A549 (cell line): ENCODE data around the gene SIDT2. TPM values are rescaled to one million over a fixed set of nuclear protein-coding genes. Genes with fewer than 3 reads are reported as not detected.

Experiments
- ATAC-seq, 2 experiments: fragments of 200-7000 bp in 1 of 2; fragments of >200 bp in 1 of 2; cut with Nextera tagmentation in 1 of 2; cut with Tn5 transposase in 1 of 2; 3 replicates each; pipeline versions ENCODE4 v1.8.0 to v1.9.1; 2018 to 2020; ENCODE audit warnings: mild to moderate bottlenecking in 1 of 2, moderate library complexity in 1 of 2
- CTCF ChIA-PET: fragments of 300-600 bp; sonication (Branson Sonifier 250); formaldehyde crosslinking; extraction: SDS; loops from one replicate; lab custom pipeline; 2021; ENCODE audit warnings: antibody characterized with exemption, inconsistent platforms; lab: Yijun Ruan, JAX
- POLR2A ChIA-PET: fragments of 350-600 bp; formaldehyde crosslinking; extraction: SDS; loops from one replicate; lab custom pipeline; 2021; ENCODE audit warnings: antibody characterized with exemption, inconsistent platforms; lab: Yijun Ruan, JAX
- DNase-seq, 2 experiments: peaks; one replicate each; pipeline versions ENCODE4 v3.0.0 to v3.0.0-alpha.2; 2011 to 2016; ENCODE audit warnings: low read depth in 1 of 2, low spot score in 1 of 2
- FAIRE-seq: peaks from 2 replicates; lab custom pipeline; 2011; peaks lifted over from hg19 to GRCh38; lab: Jason Lieb, UNC
- H3K27ac ChIP-seq, 2 experiments: fragments of >200 bp; sonication (Bioruptor Twin); formaldehyde crosslinking; 3 replicates each; pipeline ENCODE4 v1.5.1; 2016 to 2017
- H3K4me1 ChIP-seq: fragments of >200 bp; sonication (Bioruptor Twin); formaldehyde crosslinking; 3 replicates; pipeline ENCODE4 v1.6.1; 2016
- H3K4me2 ChIP-seq: fragments of >200 bp; sonication (Bioruptor Twin); formaldehyde crosslinking; 3 replicates; pipeline ENCODE4 v1.6.1; 2016
- H3K4me3 ChIP-seq: fragments of >200 bp; sonication (Bioruptor Twin); formaldehyde crosslinking; 3 replicates; pipeline ENCODE4 v1.5.1; 2016
- H3K9me3 ChIP-seq: fragments of >200 bp; sonication (Bioruptor Twin); formaldehyde crosslinking; 3 replicates; pipeline ENCODE4 v1.6.1; 2016
- CBX2 ChIP-seq: fragments of 200-600 bp; sonication (generic); IDR thresholded peaks from 2 replicates; pipeline ENCODE4 v1.6.1; 2016; ENCODE audit warnings: low read depth, mild to moderate bottlenecking, borderline replicate concordance
- CBX8 ChIP-seq: fragments of 200-600 bp; sonication (generic); IDR thresholded peaks from 2 replicates; pipeline ENCODE4 v1.6.1; 2016
- E2F6 ChIP-seq: IDR thresholded peaks from 2 replicates; pipeline ENCODE4 v1.6.1; 2012; ENCODE audit warnings: low read depth, borderline replicate concordance
- EHF ChIP-seq: fragments of 250-450 bp; sonication (Bioruptor Pico); IDR thresholded peaks from 2 replicates; pipeline ENCODE4 v1.5.0; 2020; ENCODE audit warnings: mild to moderate bottlenecking
- EHMT2 ChIP-seq: fragments of 200-600 bp; sonication (generic); IDR thresholded peaks from 2 replicates; pipeline ENCODE4 v1.6.1; 2016; ENCODE audit warnings: antibody characterized with exemption, low read depth, mild to moderate bottlenecking, moderate library complexity
- EP300 ChIP-seq, 2 experiments: fragments of >200 bp; sonication (Bioruptor Twin); formaldehyde crosslinking; IDR thresholded peaks; 2 replicates in 1 of 2; 3 replicates in 1 of 2; pipeline ENCODE4 v1.6.1; 2016 to 2017
- FOSB ChIP-seq: fragments of 250-450 bp; sonication (Bioruptor Pico); IDR thresholded peaks from 2 replicates; pipeline ENCODE4 v1.5.0; 2020; ENCODE audit warnings: mild to moderate bottlenecking, moderate library complexity
- FOXS1 ChIP-seq: fragments of 250-450 bp; sonication (Bioruptor Pico); IDR thresholded peaks from 2 replicates; pipeline ENCODE4 v1.5.0; 2020; ENCODE audit warnings: mild to moderate bottlenecking, moderate library complexity
- HDAC2 ChIP-seq: fragments of 200-600 bp; sonication (generic); IDR thresholded peaks from 2 replicates; pipeline ENCODE4 v1.6.1; 2016
- JUNB ChIP-seq: fragments of >200 bp; sonication (Bioruptor Twin); formaldehyde crosslinking; IDR thresholded peaks from 2 replicates; pipeline ENCODE4 v1.6.1; 2016
- KDM5A ChIP-seq: fragments of 200-600 bp; sonication (generic); IDR thresholded peaks from 2 replicates; pipeline ENCODE4 v1.6.1; 2016; ENCODE audit warnings: antibody characterized with exemption, mild to moderate bottlenecking
- MYC ChIP-seq: IDR thresholded peaks from 2 replicates; pipeline ENCODE4 v1.6.1; 2012; ENCODE audit warnings: mild to moderate bottlenecking, inconsistent platforms, low read length, improper control_type of control experiment, borderline replicate concordance
- NPAS2 ChIP-seq: fragments of 250-450 bp; sonication (Bioruptor Pico); IDR thresholded peaks from 2 replicates; pipeline ENCODE4 v1.8.0; 2022; ENCODE audit warnings: mild to moderate bottlenecking, moderate library complexity, borderline replicate concordance
- NR3C1 ChIP-seq: fragments of >200 bp; sonication (Bioruptor Twin); formaldehyde crosslinking; IDR thresholded peaks from 3 replicates; pipeline ENCODE4 v1.6.1; 2017
- PBX3 ChIP-seq: IDR thresholded peaks from 2 replicates; pipeline ENCODE4 v1.6.1; 2012
- POLR2A ChIP-seq: IDR thresholded peaks from 2 replicates; pipeline ENCODE4 v1.6.1; 2012; ENCODE audit warnings: mild to moderate bottlenecking, low read length
- RAD21 ChIP-seq, 2 experiments: fragments of >200 bp in 1 of 2; sonication (Bioruptor Twin) in 1 of 2; formaldehyde crosslinking in 1 of 2; IDR thresholded peaks in 1 of 2; conservative IDR thresholded peaks in 1 of 2; 2 replicates in 1 of 2; 3 replicates in 1 of 2; pipeline ENCODE4 v1.6.1; 2012 to 2018; ENCODE audit warnings: inconsistent platforms in 1 of 2
- RARB ChIP-seq: fragments of 250-450 bp; sonication (Bioruptor Pico); IDR thresholded peaks from 2 replicates; pipeline ENCODE4 v1.8.0; 2021; ENCODE audit warnings: mild to moderate bottlenecking, moderate library complexity
- RFX5 ChIP-seq: fragments of 450-650 bp; IDR thresholded peaks from 2 replicates; pipeline ENCODE4 v1.7.1; 2014; ENCODE audit warnings: antibody characterized with exemption, mild to moderate bottlenecking, moderate library complexity
- RNF2 ChIP-seq: fragments of 200-600 bp; sonication (generic); IDR thresholded peaks from 2 replicates; pipeline ENCODE4 v1.6.1; 2016; ENCODE audit warnings: low read depth, mild to moderate bottlenecking, antibody characterized with exemption, moderate library complexity, borderline replicate concordance
- TP53 ChIP-seq: fragments of 250-450 bp; sonication (Bioruptor Pico); IDR thresholded peaks from 2 replicates; pipeline ENCODE4 v1.5.0; 2021; ENCODE audit warnings: mild to moderate bottlenecking, moderate library complexity
- ZNF302 ChIP-seq: fragments of 250-450 bp; sonication (Bioruptor Pico); IDR thresholded peaks from 2 replicates; pipeline ENCODE4 v1.9.0; 2021; ENCODE audit warnings: inconsistent platforms, mild to moderate bottlenecking, moderate library complexity
- ZSCAN20 ChIP-seq: fragments of 250-450 bp; sonication (Bioruptor Pico); IDR thresholded peaks from 2 replicates; pipeline ENCODE4 v1.8.0; 2022; ENCODE audit warnings: mild to moderate bottlenecking, moderate library complexity
- WGBS: methylation state at CpG from one replicate; pipeline ENCODE4 v1.1.6; 2017; ENCODE audit errors: missing lambda C conversion rate; 5-methylcytosine and 5-hydroxymethylcytosine counted together
- polyA plus RNA-seq, 4 experiments: library from polyadenylated mRNA; depleted of rRNA in 3 of 4; stranded (reverse); fragments of >200 nt; fragmentation: RNase III in 1 of 4; extraction: RNeasy Plus Mini Kit Qiagen cat#74134 plus additional on column Dnase treatment in 1 of 4; gene quantifications; 2 replicates in 3 of 4; 3 replicates in 1 of 4; pipeline ENCODE4 v1.2.3, GENCODE V29; 2011 to 2017
- TF ChIP-seq, protein P1 (sequence below): IDR thresholded peaks from 2 replicates; pipeline ENCODE4 v1.6.1; 2012

The SIDT2 gene
- polyA plus RNA-seq, 2 of the 4 experiments (the other 2 are of a cell fraction): 5.9 to 8.5 TPM

DNA sequence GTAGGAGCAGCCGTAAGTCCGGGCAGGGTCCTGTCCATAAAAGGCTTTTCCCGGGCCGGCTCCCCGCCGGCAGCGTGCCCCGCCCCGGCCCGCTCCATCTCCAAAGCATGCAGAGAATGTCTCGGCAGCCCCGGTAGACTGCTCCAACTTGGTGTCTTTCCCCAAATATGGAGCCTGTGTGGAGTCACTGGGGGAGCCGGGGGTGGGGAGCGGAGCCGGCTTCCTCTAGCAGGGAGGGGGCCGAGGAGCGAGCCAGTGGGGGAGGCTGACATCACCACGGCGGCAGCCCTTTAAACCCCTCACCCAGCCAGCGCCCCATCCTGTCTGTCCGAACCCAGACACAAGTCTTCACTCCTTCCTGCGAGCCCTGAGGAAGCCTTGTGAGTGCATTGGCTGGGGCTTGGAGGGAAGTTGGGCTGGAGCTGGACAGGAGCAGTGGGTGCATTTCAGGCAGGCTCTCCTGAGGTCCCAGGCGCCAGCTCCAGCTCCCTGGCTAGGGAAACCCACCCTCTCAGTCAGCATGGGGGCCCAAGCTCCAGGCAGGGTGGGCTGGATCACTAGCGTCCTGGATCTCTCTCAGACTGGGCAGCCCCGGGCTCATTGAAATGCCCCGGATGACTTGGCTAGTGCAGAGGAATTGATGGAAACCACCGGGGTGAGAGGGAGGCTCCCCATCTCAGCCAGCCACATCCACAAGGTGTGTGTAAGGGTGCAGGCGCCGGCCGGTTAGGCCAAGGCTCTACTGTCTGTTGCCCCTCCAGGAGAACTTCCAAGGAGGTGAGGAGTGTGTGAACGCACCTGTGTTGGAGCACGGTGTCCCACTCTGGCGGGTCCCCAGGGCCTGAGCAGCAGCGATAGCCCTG is 20.7 kb downstream of the SIDT2 start, which contains the start of gene TAGLN:
TAGLN (plus strand) TSS at position 318 of the 863 bp plus-strand sequence. CDS start 3,644 bp downstream, outside the sequence.
- WGBS: 10% methylated on average over 2 of the region's 34 CpGs
- TF ChIP-seq RNF2: no peak
- no peak for TF ChIP-seq NPAS2 (CRISPR knock-in tag)
- TF ChIP-seq RFX5: no peak
- TF ChIP-seq EP300 (IDR thresholded peaks at IDR 0.05): no peak
- TF ChIP-seq RAD21 (conservative IDR thresholded peaks at IDR 0.05 in 1 of 2, IDR thresholded peaks at IDR 0.05 in 1 of 2): no peak
- TF ChIP-seq TP53 (CRISPR knock-in tag): no peak
- TF ChIP-seq, protein P1, sequence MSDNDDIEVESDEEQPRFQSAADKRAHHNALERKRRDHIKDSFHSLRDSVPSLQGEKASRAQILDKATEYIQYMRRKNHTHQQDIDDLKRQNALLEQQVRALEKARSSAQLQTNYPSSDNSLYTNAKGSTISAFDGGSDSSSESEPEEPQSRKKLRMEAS: no peak
- TF ChIP-seq CBX8: no peak
- no peak for TF ChIP-seq JUNB
- TF ChIP-seq RARB: no peak
- TF ChIP-seq NR3C1: no peak
- TF ChIP-seq ZSCAN20 (CRISPR knock-in tag): no peak
- no peak for TF ChIP-seq FOXS1
- no peak for TF ChIP-seq PBX3
- no peak for TF ChIP-seq EHF (CRISPR knock-in tag)
- no peak for TF ChIP-seq KDM5A
- FAIRE-seq (no peak), ATAC-seq (peak; percentile 46 to 77; a peak in 5 of 6 replicates), DNase-seq (peak in 1 of 2 experiments; percentile 59)
- ChIA-PET CTCF (interaction anchor here (1.1 to 1.5 kb wide), 2 partner anchors 15 to 17 kb away, joined by 3 read pairs; no protein-coding TSS in a partner anchor), POLR2A (no interaction called here)
- Histone ChIP-seq H3K9me3 (no peaks in the 10 kb centered on the region), H3K4me1 (peaks cover 21% of the 10 kb centered on the region), H3K4me3 (peak within 1 kb of the TSS; percentile 23; the same call in 2 of the 3 replicates), H3K27ac (peak within 1 kb of the TSS; percentile 73 to 85), H3K4me2 (peak within 1 kb of the TSS; percentile 77)

- TF ChIP-seq CBX2: no peak
- no peak for TF ChIP-seq EHMT2
- TF ChIP-seq CBX8: no peak
- TF ChIP-seq E2F6: no peak
- no peak for TF ChIP-seq MYC
- TF ChIP-seq FOSB: no peak
- TF ChIP-seq KDM5A: no peak
- no peak for TF ChIP-seq ZNF302
- no peak for TF ChIP-seq HDAC2
- TF ChIP-seq, protein P1: no peak
- no peak for TF ChIP-seq FOXS1
- TF ChIP-seq POLR2A: no peak
- no peak for TF ChIP-seq RAD21 (conservative IDR thresholded peaks at IDR 0.05 in 1 of 2, IDR thresholded peaks at IDR 0.05 in 1 of 2)
- Histone ChIP-seq H3K4me1 (peaks cover 21% of the 10 kb centered on the region), H3K27ac (peak overlapping the region in 1 of 2 experiments; percentile 85; a peak in 3 of 6 replicates), H3K4me2 (peak overlapping the region; percentile 77), H3K9me3 (no peaks in the 10 kb centered on the region), H3K4me3 (no peak overlapping the region)
- POLR2A ChIA-PET: no interaction called here
- 65% methylated on average over 8 of the region's 13 CpGs for WGBS
- CTCF ChIA-PET: interaction anchor here (0.6 to 1.5 kb wide), 2 partner anchors 14 to 36 kb away, joined by 3 read pairs; no protein-coding TSS in a partner anchor
- DNase-seq: no peak
- no peak; a peak in 1 of 6 replicates for ATAC-seq
- FAIRE-seq: no peak
Observed at GRCh38 chr11:117199916-117200812, 21.6 kb downstream of the SIDT2 start.
